K562 (cell line): ENCODE results near the gene PAQR8. TPM values are rescaled to one million over a fixed set of nuclear protein-coding genes. Genes with fewer than 3 reads are reported as not detected.

Source experiments
- CHAMP1 ChIP-seq: fragments of 450-650 bp; IDR thresholded peaks from 2 replicates; pipeline ENCODE4 v1.6.1; 2016; ENCODE audit warnings: mild to moderate bottlenecking
- FOXO4 ChIP-seq: fragments of 450-650 bp; formaldehyde crosslinking; IDR thresholded peaks from 2 replicates; pipeline ENCODE4 v1.4.0; 2020; ENCODE audit warnings: mild to moderate bottlenecking, moderate library complexity
- FOXP1 ChIP-seq: sonication (generic); formaldehyde crosslinking; IDR thresholded peaks from 2 replicates; pipeline ENCODE4 v1.8.0; 2022; ENCODE audit warnings: mild to moderate bottlenecking, missing genetic modification reagents
- NCOA6 ChIP-seq: fragments of 450-650 bp; IDR thresholded peaks from 2 replicates; pipeline ENCODE4 v1.6.1; 2017; ENCODE audit warnings: mild to moderate bottlenecking
- NFXL1 ChIP-seq: fragments of 450-650 bp; formaldehyde crosslinking; IDR thresholded peaks from 2 replicates; pipeline ENCODE4 v1.4.0; 2021; ENCODE audit warnings: mild to moderate bottlenecking
- PHB ChIP-seq: fragments of 250-450 bp; sonication (Bioruptor Pico); IDR thresholded peaks from 2 replicates; pipeline ENCODE4 v1.5.0; 2021
- SMARCC2 ChIP-seq: fragments of 450-650 bp; IDR thresholded peaks from 2 replicates; pipeline ENCODE4 v1.6.1; 2017; ENCODE audit warnings: antibody characterized with exemption, moderate library complexity, mild to moderate bottlenecking, low read depth
- TRIM25 ChIP-seq: fragments of 450-650 bp; IDR thresholded peaks from 2 replicates; pipeline ENCODE4 v1.7.0; 2016; ENCODE audit warnings: borderline replicate concordance
- ZNF121 ChIP-seq: sonication (generic); formaldehyde crosslinking; conservative IDR thresholded peaks from 2 replicates; pipeline ENCODE4 v1.8.0; 2022; ENCODE audit warnings: missing genetic modification reagents
- ZNF165 ChIP-seq: fragments of 250-450 bp; sonication (Bioruptor Pico); IDR thresholded peaks from 2 replicates; pipeline ENCODE4 v1.4.0; 2020; ENCODE audit warnings: borderline replicate concordance
- ZNF280A ChIP-seq: fragments of 450-650 bp; IDR thresholded peaks from 2 replicates; pipeline ENCODE4 v1.6.1; 2018; ENCODE audit warnings: mild to moderate bottlenecking, low read depth; ENCODE audit not compliant: partially characterized antibody
- polyA plus RNA-seq, 8 experiments: library from polyadenylated mRNA; depleted of rRNA in 4 of 8; stranded (reverse) in 5 of 8; unstranded in 3 of 8; fragments of >200 nt; fragmentation: Nextera tagmentation in 2 of 8; fragmentation: Illumina TruSeq in 1 of 8; extraction: Ambion mirVana in 2 of 8; extraction: Trizol in 1 of 8; gene quantifications; 2 replicates each; pipeline versions ENCODE4 v1.2.1 to v1.2.3, GENCODE V29; 2011 to 2014; ENCODE audit warnings: inconsistent platforms in 1 of 8, missing spikeins in 1 of 8
- total RNA-seq, 7 experiments: library from RNA; depleted of rRNA in 6 of 7; stranded (reverse); fragments of >200 nt in 6 of 7; fragmentation: Illumina TruSeq in 2 of 7; extraction: Trizol in 2 of 7; gene quantifications; 2 replicates each; pipeline versions ENCODE4 v1.2.1 to v1.2.3, GENCODE V29; 2011 to 2021; ENCODE audit warnings: low replicate concordance in 1 of 7
- TF ChIP-seq, protein P1 (sequence below): fragments of 450-650 bp; IDR thresholded peaks from 2 replicates; pipeline ENCODE4 v1.7.1; 2018; ENCODE audit warnings: mild to moderate bottlenecking, low read depth; ENCODE audit not compliant: partially characterized antibody
- TF ChIP-seq, protein P2 (sequence below), 2 experiments: fragments of 450-650 bp in 1 of 2; sonication (generic) in 1 of 2; formaldehyde crosslinking in 1 of 2; IDR thresholded peaks in 1 of 2; conservative IDR thresholded peaks in 1 of 2; 2 replicates each; pipeline versions ENCODE4 v1.6.1 to v1.8.1; 2016 to 2023; ENCODE audit warnings: mild to moderate bottlenecking in 2 of 2, moderate library complexity in 2 of 2, inconsistent platforms in 1 of 2, missing genetic modification reagents in 1 of 2
- TF ChIP-seq, protein P3 (sequence below): fragments of 250-450 bp; sonication (Bioruptor Pico); IDR thresholded peaks from 2 replicates; pipeline ENCODE4 v1.6.1; 2021; ENCODE audit warnings: mild to moderate bottlenecking

The PAQR8 gene
- total and polyA plus RNA-seq, 9 of the 15 experiments (the other 6 are each of a cell fraction or from before 2014, with no cell fraction given) = 1.4 to 10.2 (median 3.5) TPM

GRCh38 chr6:52352239-52353018 is 9.5 kb upstream of the PAQR8 start (continued):
- TF ChIP-seq ZNF280A (no peak), FOXP1 (CRISPR knock-in tag) (no peak), NFXL1 (CRISPR knock-in tag) (no peak), FOXO4 (no peak), TRIM25 (0 out of 2 replicates have a peak, but pooled peaks have one; percentile 47), CHAMP1 (no peak), PHB (CRISPR knock-in tag) (no peak), ZNF121 (CRISPR knock-in tag) (no peak), ZNF165 (CRISPR knock-in tag) (no peak), NCOA6 (no peak), SMARCC2 (peak; percentile 36; the same call in 1 of the 2 replicates)
- TF ChIP-seq, protein P1, sequence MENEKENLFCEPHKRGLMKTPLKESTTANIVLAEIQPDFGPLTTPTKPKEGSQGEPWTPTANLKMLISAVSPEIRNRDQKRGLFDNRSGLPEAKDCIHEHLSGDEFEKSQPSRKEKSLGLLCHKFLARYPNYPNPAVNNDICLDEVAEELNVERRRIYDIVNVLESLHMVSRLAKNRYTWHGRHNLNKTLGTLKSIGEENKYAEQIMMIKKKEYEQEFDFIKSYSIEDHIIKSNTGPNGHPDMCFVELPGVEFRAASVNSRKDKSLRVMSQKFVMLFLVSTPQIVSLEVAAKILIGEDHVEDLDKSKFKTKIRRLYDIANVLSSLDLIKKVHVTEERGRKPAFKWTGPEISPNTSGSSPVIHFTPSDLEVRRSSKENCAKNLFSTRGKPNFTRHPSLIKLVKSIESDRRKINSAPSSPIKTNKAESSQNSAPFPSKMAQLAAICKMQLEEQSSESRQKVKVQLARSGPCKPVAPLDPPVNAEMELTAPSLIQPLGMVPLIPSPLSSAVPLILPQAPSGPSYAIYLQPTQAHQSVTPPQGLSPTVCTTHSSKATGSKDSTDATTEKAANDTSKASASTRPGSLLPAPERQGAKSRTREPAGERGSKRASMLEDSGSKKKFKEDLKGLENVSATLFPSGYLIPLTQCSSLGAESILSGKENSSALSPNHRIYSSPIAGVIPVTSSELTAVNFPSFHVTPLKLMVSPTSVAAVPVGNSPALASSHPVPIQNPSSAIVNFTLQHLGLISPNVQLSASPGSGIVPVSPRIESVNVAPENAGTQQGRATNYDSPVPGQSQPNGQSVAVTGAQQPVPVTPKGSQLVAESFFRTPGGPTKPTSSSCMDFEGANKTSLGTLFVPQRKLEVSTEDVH = no peak
- TF ChIP-seq, protein P2, sequence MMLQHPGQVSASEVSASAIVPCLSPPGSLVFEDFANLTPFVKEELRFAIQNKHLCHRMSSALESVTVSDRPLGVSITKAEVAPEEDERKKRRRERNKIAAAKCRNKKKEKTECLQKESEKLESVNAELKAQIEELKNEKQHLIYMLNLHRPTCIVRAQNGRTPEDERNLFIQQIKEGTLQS (IDR thresholded peaks at IDR 0.05) = peak; percentile 90
- TF ChIP-seq, protein P2 (CRISPR knock-in tag; conservative IDR thresholded peaks at IDR 0.05) = no peak
- TF ChIP-seq, protein P3, sequence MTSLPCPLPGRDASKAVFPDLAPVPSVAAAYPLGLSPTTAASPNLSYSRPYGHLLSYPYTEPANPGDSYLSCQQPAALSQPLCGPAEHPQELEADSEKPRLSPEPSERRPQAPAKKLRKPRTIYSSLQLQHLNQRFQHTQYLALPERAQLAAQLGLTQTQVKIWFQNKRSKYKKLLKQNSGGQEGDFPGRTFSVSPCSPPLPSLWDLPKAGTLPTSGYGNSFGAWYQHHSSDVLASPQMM (CRISPR knock-in tag) = no peak
